ENCODE measurements around the gene TOR1A.

Gene TOR1A

GRCh38 chr9:129823935-129824601 is at the start of gene TOR1A:
TOR1A (minus strand) TSS chr9:129824136; CDS start chr9:129824085, 51 bp downstream.
- DNase-seq (ENCODE audit: extremely low spot score), result peak; percentile 91
- ChIA-PET POLR2A (interaction anchor here (2.6 kb wide), 1 partner anchor 11 kb away, joined by 12 read pairs; the partner anchor contains the start of genes C9orf78 and USP20), CTCF (interaction anchor here (0.8 kb wide), 1 partner anchor 87 kb away, joined by 5 read pairs; no protein-coding TSS in a partner anchor)
- TF ChIP-seq FOXM1 (IDR thresholded peaks at IDR 0.05; ENCODE audit: borderline replicate concordance) (no peak), PKNOX1 (IDR thresholded peaks at IDR 0.05) (no peak), L3MBTL2 (conservative IDR thresholded peaks at IDR 0.05) (no peak; the same call in 1 of the 2 replicates), SP1 (IDR thresholded peaks at IDR 0.05) (no peak), ARNT (IDR thresholded peaks at IDR 0.05) (no peak), SUZ12 (IDR thresholded peaks at IDR 0.05) (no peak), NFRKB (IDR thresholded peaks at IDR 0.05) (peak; percentile 42; the same call in 1 of the 2 replicates), TARDBP (IDR thresholded peaks at IDR 0.05) (no peak), FOXK2 (IDR thresholded peaks at IDR 0.05) (peak; percentile 93), BHLHE40 (IDR thresholded peaks at IDR 0.05; ENCODE audit: borderline replicate concordance) (no peak), ELF4 (IDR thresholded peaks at IDR 0.05) (peak; percentile 94), LEF1 (IDR thresholded peaks at IDR 0.05; ENCODE audit: borderline replicate concordance) (no peak), FOXA1 (IDR thresholded peaks at IDR 0.05) (no peak), HDGF (IDR thresholded peaks at IDR 0.05; ENCODE audit: borderline replicate concordance) (no peak), CTBP1 (IDR thresholded peaks at IDR 0.05; ENCODE audit: borderline replicate concordance) (no peak), ZNF384 (IDR thresholded peaks at IDR 0.05) (no peak)

GRCh38 chr9:129871046-129871445 is 47.1 kb upstream of the TOR1A start:
- POLR2A ChIA-PET, result no interaction called here
- DNase-seq (ENCODE audit: extremely low spot score), result no peak
- CTCF ChIA-PET, result no interaction called here
- no peak for TF ChIP-seq LEF1 (IDR thresholded peaks at IDR 0.05; ENCODE audit: borderline replicate concordance)
- no peak for TF ChIP-seq FOXM1 (IDR thresholded peaks at IDR 0.05; ENCODE audit: borderline replicate concordance)
- TF ChIP-seq ZNF384 (IDR thresholded peaks at IDR 0.05), result no peak
- TF ChIP-seq BHLHE40 (IDR thresholded peaks at IDR 0.05; ENCODE audit: borderline replicate concordance), result no peak
- TF ChIP-seq FOXA1 (IDR thresholded peaks at IDR 0.05), result no peak
- TF ChIP-seq SP1 (IDR thresholded peaks at IDR 0.05), result no peak
- TF ChIP-seq SUZ12 (IDR thresholded peaks at IDR 0.05), result no peak

GRCh38 chr9:129869585-129870501 is 45.9 kb upstream of the TOR1A start:
- ChIA-PET CTCF (no interaction called here), POLR2A (no interaction called here)
- no peak for DNase-seq (ENCODE audit: extremely low spot score)
- no peak for TF ChIP-seq SUZ12 (IDR thresholded peaks at IDR 0.05)
- TF ChIP-seq ARNT (IDR thresholded peaks at IDR 0.05), result no peak
- TF ChIP-seq FOXM1 (IDR thresholded peaks at IDR 0.05; ENCODE audit: borderline replicate concordance), result no peak
- no peak for TF ChIP-seq BHLHE40 (IDR thresholded peaks at IDR 0.05; ENCODE audit: borderline replicate concordance)
- no peak for TF ChIP-seq ELF4 (IDR thresholded peaks at IDR 0.05)
- TF ChIP-seq NFRKB (IDR thresholded peaks at IDR 0.05), result no peak
- TF ChIP-seq FOXA1 (IDR thresholded peaks at IDR 0.05), result no peak
- no peak for TF ChIP-seq LEF1 (IDR thresholded peaks at IDR 0.05; ENCODE audit: borderline replicate concordance)
- TF ChIP-seq HDGF (IDR thresholded peaks at IDR 0.05; ENCODE audit: borderline replicate concordance), result no peak
- TF ChIP-seq ZNF384 (IDR thresholded peaks at IDR 0.05), result no peak
- no peak for TF ChIP-seq CTBP1 (IDR thresholded peaks at IDR 0.05; ENCODE audit: borderline replicate concordance)

- DNase-seq (ENCODE audit: extremely low spot score), result no peak
- ChIA-PET POLR2A (no interaction called here), CTCF (no interaction called here)
- no peak for TF ChIP-seq ELF4 (IDR thresholded peaks at IDR 0.05)
- TF ChIP-seq FOXA1 (IDR thresholded peaks at IDR 0.05), result no peak
- TF ChIP-seq SP1 (IDR thresholded peaks at IDR 0.05), result no peak
- no peak for TF ChIP-seq FOXM1 (IDR thresholded peaks at IDR 0.05; ENCODE audit: borderline replicate concordance)
- no peak for TF ChIP-seq PKNOX1 (IDR thresholded peaks at IDR 0.05)
- no peak for TF ChIP-seq FOXK2 (IDR thresholded peaks at IDR 0.05)
- TF ChIP-seq HDGF (IDR thresholded peaks at IDR 0.05; ENCODE audit: borderline replicate concordance), result no peak
- TF ChIP-seq L3MBTL2 (conservative IDR thresholded peaks at IDR 0.05), result no peak
- TF ChIP-seq LEF1 (IDR thresholded peaks at IDR 0.05; ENCODE audit: borderline replicate concordance), result no peak
- no peak for TF ChIP-seq BHLHE40 (IDR thresholded peaks at IDR 0.05; ENCODE audit: borderline replicate concordance)
- TF ChIP-seq SUZ12 (IDR thresholded peaks at IDR 0.05), result no peak
- TF ChIP-seq CTBP1 (IDR thresholded peaks at IDR 0.05; ENCODE audit: borderline replicate concordance), result no peak
- no peak for TF ChIP-seq ARNT (IDR thresholded peaks at IDR 0.05)
- TF ChIP-seq NFRKB (IDR thresholded peaks at IDR 0.05), result no peak
- no peak for TF ChIP-seq ZNF384 (IDR thresholded peaks at IDR 0.05)
- no peak for TF ChIP-seq TARDBP (IDR thresholded peaks at IDR 0.05)
Observed at GRCh38 chr9:129868872-129869486, 45.0 kb upstream of the TOR1A start.

- no peak for DNase-seq (ENCODE audit: extremely low spot score)
- CTCF ChIA-PET, result no interaction called here
Observed at GRCh38 chr9:129868023-129868871, 44.3 kb upstream of the TOR1A start.

More at GRCh38 chr9:129868023-129868871, 44.3 kb upstream of the TOR1A start:
- POLR2A ChIA-PET, result no interaction called here
- no peak for TF ChIP-seq PKNOX1 (IDR thresholded peaks at IDR 0.05)
- TF ChIP-seq ELF4 (IDR thresholded peaks at IDR 0.05), result no peak
- no peak for TF ChIP-seq ARNT (IDR thresholded peaks at IDR 0.05)
- no peak for TF ChIP-seq BHLHE40 (IDR thresholded peaks at IDR 0.05; ENCODE audit: borderline replicate concordance)
- TF ChIP-seq FOXA1 (IDR thresholded peaks at IDR 0.05), result no peak
- TF ChIP-seq SUZ12 (IDR thresholded peaks at IDR 0.05), result no peak
- no peak for TF ChIP-seq NFRKB (IDR thresholded peaks at IDR 0.05)
- TF ChIP-seq LEF1 (IDR thresholded peaks at IDR 0.05; ENCODE audit: borderline replicate concordance), result no peak
- no peak for TF ChIP-seq FOXK2 (IDR thresholded peaks at IDR 0.05)
- no peak for TF ChIP-seq FOXM1 (IDR thresholded peaks at IDR 0.05; ENCODE audit: borderline replicate concordance)
- no peak for TF ChIP-seq HDGF (IDR thresholded peaks at IDR 0.05; ENCODE audit: borderline replicate concordance)
- TF ChIP-seq CTBP1 (IDR thresholded peaks at IDR 0.05; ENCODE audit: borderline replicate concordance), result no peak
- TF ChIP-seq SP1 (IDR thresholded peaks at IDR 0.05), result no peak
